Mesenchymal stem cell (in vitro differentiated cells and primary cell): ENCODE results near the gene EDN1.

Source experiments
- DNase-seq: peaks from one replicate; pipeline ENCODE4 v3.0.0-alpha.2; 2013
- H2AFZ ChIP-seq: one replicate; pipeline ENCODE4 v1.6.1; 2013; ENCODE audit warnings: low read depth, mild to moderate bottlenecking, control low read depth, inconsistent platforms, low read length, moderate library complexity
- H2AK5ac ChIP-seq: 2 replicates; pipeline ENCODE4 v1.6.1; 2013; ENCODE audit warnings: low read length, moderate library complexity, mild to moderate bottlenecking, inconsistent platforms; ENCODE audit not compliant: severe bottlenecking
- H2BK120ac ChIP-seq: one replicate; pipeline ENCODE4 v1.6.1; 2013; ENCODE audit warnings: low read depth, mild to moderate bottlenecking, inconsistent platforms, low read length, moderate library complexity
- H2BK12ac ChIP-seq, 2 experiments: one replicate each; pipeline ENCODE4 v1.6.1; 2013; ENCODE audit warnings: inconsistent platforms in 2 of 2, low read length in 2 of 2, mild to moderate bottlenecking in 2 of 2, moderate library complexity in 2 of 2, control low read depth in 1 of 2
- H2BK15ac ChIP-seq: one replicate; pipeline ENCODE4 v1.6.1; 2013; ENCODE audit warnings: mild to moderate bottlenecking, low read depth, inconsistent platforms; ENCODE audit not compliant: poor library complexity, severe bottlenecking
- H2BK5ac ChIP-seq: 2 replicates; pipeline ENCODE4 v1.6.1; 2013; ENCODE audit warnings: low read depth, mild to moderate bottlenecking, low read length, control low read depth, inconsistent platforms; ENCODE audit not compliant: poor library complexity, severe bottlenecking
- H3K14ac ChIP-seq, 2 experiments: one replicate each; pipeline ENCODE4 v1.6.1; 2013; ENCODE audit warnings: inconsistent platforms in 2 of 2, low read length in 2 of 2, control low read depth in 1 of 2, mild to moderate bottlenecking in 1 of 2, moderate library complexity in 1 of 2
- H3K18ac ChIP-seq, 2 experiments: one replicate each; pipeline ENCODE4 v1.6.1; 2013; ENCODE audit warnings: inconsistent platforms in 2 of 2, low read length in 2 of 2, control low read depth in 1 of 2, low read depth in 1 of 2, mild to moderate bottlenecking in 1 of 2
- H3K23ac ChIP-seq, 2 experiments: one replicate each; pipeline ENCODE4 v1.6.1; 2013; ENCODE audit warnings: inconsistent platforms in 2 of 2, low read length in 2 of 2, mild to moderate bottlenecking in 2 of 2, moderate library complexity in 2 of 2, control low read depth in 1 of 2
- H3K27ac ChIP-seq: 2 replicates; pipeline ENCODE4 v1.5.1; 2013; ENCODE audit warnings: mild to moderate bottlenecking, moderate library complexity, low read length, control low read depth, inconsistent platforms; ENCODE audit not compliant: poor library complexity, severe bottlenecking
- H3K27me3 ChIP-seq, 2 experiments: 2 replicates each; pipeline versions ENCODE4 v1.6.1 to v1.7.0; 2013; ENCODE audit warnings: low read length in 2 of 2, mild to moderate bottlenecking in 2 of 2, moderate library complexity in 2 of 2, control low read depth in 1 of 2, inconsistent platforms in 1 of 2; ENCODE audit not compliant: control insufficient read depth in 1 of 2, insufficient read depth in 1 of 2
- H3K36me3 ChIP-seq, 2 experiments: 2 replicates each; pipeline versions ENCODE4 v1.6.1 to v1.7.0; 2013; ENCODE audit warnings: low read length in 2 of 2, control low read depth in 1 of 2, inconsistent platforms in 1 of 2, low read depth in 1 of 2, mild to moderate bottlenecking in 1 of 2; ENCODE audit not compliant: insufficient read depth in 2 of 2, control insufficient read depth in 1 of 2
- H3K4ac ChIP-seq, 2 experiments: one replicate each; pipeline ENCODE4 v1.6.1; 2013; ENCODE audit warnings: inconsistent platforms in 2 of 2, low read length in 2 of 2, mild to moderate bottlenecking in 2 of 2, moderate library complexity in 2 of 2, control low read depth in 1 of 2, low read depth in 1 of 2
- H3K4me1 ChIP-seq: 2 replicates; pipeline ENCODE4 v1.6.1; 2013; ENCODE audit warnings: low read depth, low read length, control low read depth; ENCODE audit not compliant: control insufficient read depth, insufficient read depth
- H3K4me2 ChIP-seq: 2 replicates; pipeline ENCODE4 v1.6.1; 2013; ENCODE audit warnings: low read length, mild to moderate bottlenecking, inconsistent platforms; ENCODE audit not compliant: poor library complexity, severe bottlenecking
- H3K4me3 ChIP-seq, 2 experiments: 2 replicates each; pipeline versions ENCODE4 v1.5.1 to v1.7.0; 2013; ENCODE audit warnings: low read length in 2 of 2, mild to moderate bottlenecking in 2 of 2, control low read depth in 1 of 2, low read depth in 1 of 2; ENCODE audit not compliant: insufficient read depth in 1 of 2
- H3K79me1 ChIP-seq: replicated peaks from 2 replicates; pipeline ENCODE4 v1.6.1; 2013; ENCODE audit warnings: mild to moderate bottlenecking, control low read depth, low read length, inconsistent platforms; ENCODE audit not compliant: poor library complexity, severe bottlenecking
- H3K9ac ChIP-seq: 2 replicates; pipeline ENCODE4 v1.7.0; 2013; ENCODE audit warnings: mild to moderate bottlenecking, low read length, moderate library complexity
- H3K9me3 ChIP-seq: 2 replicates; pipeline ENCODE4 v1.7.0; 2013; ENCODE audit warnings: mild to moderate bottlenecking, low read length; ENCODE audit not compliant: control insufficient read depth
- H4K8ac ChIP-seq: one replicate; pipeline ENCODE4 v1.6.1; 2013; ENCODE audit warnings: inconsistent platforms, mild to moderate bottlenecking, low read length, moderate library complexity
- H4K91ac ChIP-seq: one replicate; pipeline ENCODE4 v1.6.1; 2013; ENCODE audit warnings: mild to moderate bottlenecking, low read length, inconsistent platforms
- WGBS: methylation state at CpG from one replicate; pipeline ENCODE4 v1.1.7; 2013; ENCODE audit warnings: mixed read lengths; 5-methylcytosine and 5-hydroxymethylcytosine counted together

EDN1 gene

GRCh38 chr6:12280458-12280857 is 9.7 kb upstream of the EDN1 start:
- no peak overlapping the region for H3K4me3 ChIP-seq
- H3K23ac ChIP-seq = no peak overlapping the region
- WGBS = 65% methylated on average over 5 of the region's 5 CpGs
- H2BK5ac ChIP-seq = no peak overlapping the region
- no peaks in the 10 kb centered on the region for H3K27me3 ChIP-seq
- H3K4me1 ChIP-seq = no peaks in the 10 kb centered on the region
- H2BK12ac ChIP-seq = no peak overlapping the region
- H3K79me1 ChIP-seq = no peaks in the 10 kb centered on the region
- H3K36me3 ChIP-seq = no peaks in the 10 kb centered on the region
- peak; percentile 53 for DNase-seq
- H4K91ac ChIP-seq = no peak overlapping the region
- H2BK120ac ChIP-seq = no peak overlapping the region
- no peaks in the 10 kb centered on the region for H3K9me3 ChIP-seq
- H3K27ac ChIP-seq = no peak overlapping the region
- no peak overlapping the region for H2AFZ ChIP-seq
- H3K4me2 ChIP-seq = no peak overlapping the region
- H3K4ac ChIP-seq = no peak overlapping the region
- H3K9ac ChIP-seq = peak overlapping the region; percentile 48
- H3K14ac ChIP-seq = no peak overlapping the region
- no peak overlapping the region for H4K8ac ChIP-seq
- H2AK5ac ChIP-seq = no peak overlapping the region
- no peak overlapping the region for H2BK15ac ChIP-seq
- no peak overlapping the region for H3K18ac ChIP-seq

- Histone ChIP-seq H2BK120ac (no peak overlapping the region), H4K8ac (no peak overlapping the region), H2BK5ac (no peak overlapping the region), H3K18ac (peak overlapping the region in 1 of 2 experiments; percentile 48), H3K4ac (no peak overlapping the region), H3K27ac (no peak overlapping the region), H3K36me3 (no peaks in the 10 kb centered on the region), H3K4me1 (no peaks in the 10 kb centered on the region), H4K91ac (no peak overlapping the region), H3K14ac (no peak overlapping the region), H2BK15ac (no peak overlapping the region), H2AFZ (no peak overlapping the region), H3K27me3 (no peaks in the 10 kb centered on the region), H3K9me3 (no peaks in the 10 kb centered on the region), H3K79me1 (no peaks in the 10 kb centered on the region), H3K4me2 (no peak overlapping the region), H3K4me3 (no peak overlapping the region), H3K23ac (no peak overlapping the region), H2AK5ac (no peak overlapping the region), H3K9ac (no peak overlapping the region), H2BK12ac (no peak overlapping the region)
- DNase-seq = no peak
- WGBS = 68% methylated on average over 3 of the region's 3 CpGs
These were observed 9.3 kb upstream of the EDN1 start for GRCh38 chr6:12280902-12281301.

GRCh38 chr6:12283904-12284303 is 6.3 kb upstream of the EDN1 start:
- WGBS = 100% methylated on average over 1 of the region's 4 CpGs
- no peak overlapping the region for H3K4me2 ChIP-seq

GRCh38 chr6:12286373-12287110 is 3.6 kb upstream of the EDN1 start:
- Histone ChIP-seq H2BK15ac (no peak overlapping the region), H3K4ac (no peak overlapping the region), H2AFZ (no peak overlapping the region), H2AK5ac (no peak overlapping the region), H3K9me3 (no peaks in the 10 kb centered on the region), H2BK12ac (no peak overlapping the region), H3K27ac (peak overlapping the region; percentile 41), H4K91ac (no peak overlapping the region), H3K4me2 (no peak overlapping the region), H3K79me1 (peaks cover 1% of the 10 kb centered on the region), H2BK120ac (no peak overlapping the region), H3K9ac (no peak overlapping the region), H3K23ac (no peak overlapping the region), H4K8ac (no peak overlapping the region), H3K4me1 (peaks cover 4% of the 10 kb centered on the region), H3K18ac (no peak overlapping the region), H3K4me3 (no peak overlapping the region), H3K27me3 (no peaks in the 10 kb centered on the region), H3K14ac (no peak overlapping the region), H3K36me3 (no peaks in the 10 kb centered on the region), H2BK5ac (no peak overlapping the region)
- WGBS = 97% methylated on average over 2 of the region's 4 CpGs
- DNase-seq = peak; percentile 54

More at GRCh38 chr6:12283904-12284303, 6.3 kb upstream of the EDN1 start:
- Histone ChIP-seq H3K9ac (no peak overlapping the region), H4K8ac (no peak overlapping the region), H3K79me1 (peaks cover 1% of the 10 kb centered on the region), H2BK15ac (no peak overlapping the region), H3K4ac (no peak overlapping the region), H2BK120ac (no peak overlapping the region), H3K27me3 (no peaks in the 10 kb centered on the region), H2BK12ac (no peak overlapping the region), H3K14ac (no peak overlapping the region), H4K91ac (no peak overlapping the region), H3K36me3 (no peaks in the 10 kb centered on the region), H2AFZ (no peak overlapping the region), H3K23ac (no peak overlapping the region), H3K27ac (no peak overlapping the region), H2BK5ac (no peak overlapping the region), H3K4me3 (no peak overlapping the region), H3K4me1 (peaks cover 4% of the 10 kb centered on the region), H3K9me3 (no peaks in the 10 kb centered on the region), H3K18ac (no peak overlapping the region), H2AK5ac (no peak overlapping the region)
- DNase-seq = no peak
